Choroid plexus epithelial cell (primary cell): ENCODE data around the gene GPX7.

ENCODE experiments used
- DNase-seq: peaks from one replicate; pipeline ENCODE4 v3.0.0-alpha.2; 2010; ENCODE audit warnings: low read depth
- H3K4me3 ChIP-seq: 2 replicates; pipeline ENCODE4 v1.5.1; 2011; ENCODE audit warnings: low read depth, mild to moderate bottlenecking, control low read depth, low read length, moderate library complexity
- TF ChIP-seq, protein P1 (sequence below): conservative IDR thresholded peaks from 2 replicates; pipeline ENCODE4 v1.5.1; 2011; ENCODE audit warnings: low read depth, mild to moderate bottlenecking, control low read depth, inconsistent platforms, low read length, moderate library complexity

Gene GPX7

DNA sequence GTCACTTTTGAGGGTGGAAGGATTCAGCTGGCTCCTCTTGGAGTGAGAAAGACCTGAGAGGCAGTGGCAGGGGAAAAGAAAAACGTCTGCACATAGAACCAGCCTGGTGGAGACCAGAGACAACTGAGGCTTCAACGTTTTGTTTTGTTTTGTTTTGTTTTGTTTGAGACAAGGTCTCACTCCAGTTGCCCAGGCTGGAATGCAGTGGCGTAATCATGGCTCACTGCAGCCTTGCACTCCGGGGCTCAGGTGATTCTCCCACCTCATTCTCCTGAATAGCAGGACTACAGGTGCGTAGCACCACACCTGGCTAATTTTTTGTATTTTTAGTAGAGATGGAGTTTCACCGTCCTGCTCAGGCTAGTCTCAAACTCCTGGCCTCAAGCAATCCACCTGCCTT lies 43.1 kb downstream of the GPX7 start:
- TF ChIP-seq, protein P1, sequence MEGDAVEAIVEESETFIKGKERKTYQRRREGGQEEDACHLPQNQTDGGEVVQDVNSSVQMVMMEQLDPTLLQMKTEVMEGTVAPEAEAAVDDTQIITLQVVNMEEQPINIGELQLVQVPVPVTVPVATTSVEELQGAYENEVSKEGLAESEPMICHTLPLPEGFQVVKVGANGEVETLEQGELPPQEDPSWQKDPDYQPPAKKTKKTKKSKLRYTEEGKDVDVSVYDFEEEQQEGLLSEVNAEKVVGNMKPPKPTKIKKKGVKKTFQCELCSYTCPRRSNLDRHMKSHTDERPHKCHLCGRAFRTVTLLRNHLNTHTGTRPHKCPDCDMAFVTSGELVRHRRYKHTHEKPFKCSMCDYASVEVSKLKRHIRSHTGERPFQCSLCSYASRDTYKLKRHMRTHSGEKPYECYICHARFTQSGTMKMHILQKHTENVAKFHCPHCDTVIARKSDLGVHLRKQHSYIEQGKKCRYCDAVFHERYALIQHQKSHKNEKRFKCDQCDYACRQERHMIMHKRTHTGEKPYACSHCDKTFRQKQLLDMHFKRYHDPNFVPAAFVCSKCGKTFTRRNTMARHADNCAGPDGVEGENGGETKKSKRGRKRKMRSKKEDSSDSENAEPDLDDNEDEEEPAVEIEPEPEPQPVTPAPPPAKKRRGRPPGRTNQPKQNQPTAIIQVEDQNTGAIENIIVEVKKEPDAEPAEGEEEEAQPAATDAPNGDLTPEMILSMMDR = no peak
- H3K4me3 ChIP-seq = no peak overlapping the region
- DNase-seq = no peak

DNA sequence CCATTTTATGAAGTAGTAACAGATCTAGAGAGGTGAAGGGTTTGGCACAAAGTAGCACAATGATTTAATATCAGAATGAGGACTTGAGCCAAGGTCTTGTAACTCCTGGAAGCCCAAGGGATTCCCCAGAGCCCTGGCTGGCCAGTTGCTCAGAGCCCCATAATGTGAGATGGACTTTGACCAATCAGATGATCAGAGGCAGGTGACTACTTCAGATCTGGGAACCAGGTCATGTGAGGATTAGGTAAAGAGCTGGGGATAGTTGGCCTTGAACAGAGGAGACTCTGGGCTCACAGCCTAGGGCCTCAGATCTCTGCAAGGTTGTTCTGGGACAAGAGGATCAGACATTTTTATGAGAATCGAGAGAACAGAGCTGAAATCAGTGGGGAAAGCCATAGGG lies 49.7 kb downstream of the GPX7 start:
- no peak overlapping the region for H3K4me3 ChIP-seq
- TF ChIP-seq, protein P1 = no peak
- no peak for DNase-seq

DNA sequence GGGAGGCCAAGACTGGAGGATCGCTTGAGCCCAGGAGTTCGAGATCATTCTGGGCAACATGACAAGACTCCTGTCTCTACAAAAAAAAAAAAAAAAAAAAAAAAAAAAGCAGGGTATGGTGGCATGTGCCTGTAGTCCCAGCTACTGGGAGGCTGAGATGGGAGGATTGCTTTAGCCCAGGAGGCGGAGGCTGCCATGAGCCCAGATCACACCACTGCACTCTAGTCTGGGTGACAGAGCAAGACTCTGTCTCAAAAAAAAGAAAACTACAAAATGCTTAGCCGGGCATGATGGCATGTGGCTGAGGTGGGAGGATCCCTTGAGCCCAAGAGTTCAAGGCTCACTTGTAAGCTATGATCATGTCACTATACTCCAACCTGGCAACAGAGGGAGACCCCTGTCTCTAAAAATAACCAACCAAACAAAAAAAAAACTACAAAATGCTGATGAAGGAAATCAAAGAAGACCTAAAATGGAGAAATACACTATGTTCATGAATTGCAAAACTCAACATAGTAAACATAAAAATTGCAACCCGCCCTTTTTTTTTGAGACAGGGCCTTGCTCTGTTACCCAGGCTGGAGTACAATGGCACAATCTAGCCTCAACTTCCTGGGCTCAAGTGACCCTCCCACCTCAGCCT lies 51.2 kb downstream of the GPX7 start:
- no peak for DNase-seq
- H3K4me3 ChIP-seq = no peak overlapping the region
- TF ChIP-seq, protein P1 = no peak

DNA sequence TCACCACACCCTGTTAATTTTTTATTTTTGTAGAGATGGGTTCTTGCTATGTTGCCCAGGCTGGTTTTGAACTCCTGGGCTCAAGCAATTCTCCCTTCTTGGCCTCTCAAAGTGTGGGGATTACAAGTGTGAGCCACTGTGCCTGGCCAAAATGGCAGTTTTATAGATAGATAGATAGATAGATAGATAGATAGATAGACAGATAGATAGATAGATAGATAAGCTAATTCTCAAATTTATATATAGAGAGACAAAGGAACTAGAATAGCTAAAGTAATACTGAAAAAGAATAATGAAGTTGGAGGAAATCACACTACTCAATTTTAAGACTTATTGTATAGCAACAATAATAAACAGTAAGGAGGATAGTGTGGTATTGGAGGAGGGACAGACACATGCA lies 51.9 kb downstream of the GPX7 start:
- H3K4me3 ChIP-seq = no peak overlapping the region
- DNase-seq = no peak
- TF ChIP-seq, protein P1 = no peak

DNA sequence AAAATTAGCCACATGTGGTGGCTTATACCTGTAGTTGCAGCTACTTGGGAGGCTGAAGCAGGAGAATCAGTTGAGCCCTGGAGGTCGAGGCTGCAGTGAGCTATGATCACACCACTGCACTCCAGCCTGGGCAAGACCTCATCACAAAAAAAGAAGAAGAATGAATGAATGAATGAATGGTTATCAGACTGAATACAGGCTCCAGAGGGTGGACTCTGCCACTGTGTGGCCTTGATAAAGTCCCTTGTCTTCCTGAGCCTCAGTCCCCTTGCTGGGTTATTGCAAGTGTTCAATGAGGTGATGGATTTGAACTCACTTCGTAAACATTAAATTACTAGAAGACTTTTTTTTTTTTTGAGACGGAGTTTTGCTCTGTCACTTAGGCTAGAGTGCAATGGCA lies 55.5 kb downstream of the GPX7 start:
- no peak overlapping the region for H3K4me3 ChIP-seq
- TF ChIP-seq, protein P1 = no peak
- no peak for DNase-seq
